Activated CD8-positive, alpha-beta memory T cell treated with anti-CD3 and anti-CD28 coated beads, Interleukin-2, amount 50 U/mL, for 24 hours (primary cell): ENCODE data around the gene GABARAPL1.

ENCODE experiments used
- DNase-seq: peaks from one replicate; pipeline ENCODE4 v3.0.0-alpha.2; 2020; ENCODE audit errors: extremely low read depth

Gene GABARAPL1

GRCh38 chr12:10234562-10234961 is 21.9 kb downstream of the GABARAPL1 start:
- DNase-seq, result no peak

GRCh38 chr12:10235761-10236631 is 23.3 kb downstream of the GABARAPL1 start:
- DNase-seq, result no peak

- DNase-seq, result no peak
Observed at GRCh38 chr12:10236720-10237119, 24.0 kb downstream of the GABARAPL1 start.

- DNase-seq, result no peak
Observed at GRCh38 chr12:10238526-10238925, 25.8 kb downstream of the GABARAPL1 start.

GRCh38 chr12:10241290-10241689 is 28.6 kb downstream of the GABARAPL1 start:
- no peak for DNase-seq

GRCh38 chr12:10241727-10242126 is 29.1 kb downstream of the GABARAPL1 start:
- no peak for DNase-seq

- DNase-seq, result no peak
Observed at GRCh38 chr12:10242539-10242938, 29.9 kb downstream of the GABARAPL1 start.

- no peak for DNase-seq
Observed at GRCh38 chr12:10243818-10244520, 31.3 kb downstream of the GABARAPL1 start.

- no peak for DNase-seq
Observed at GRCh38 chr12:10247436-10248058, 34.9 kb downstream of the GABARAPL1 start.

GRCh38 chr12:10249690-10250455 is 37.2 kb downstream of the GABARAPL1 start:
- no peak for DNase-seq

GRCh38 chr12:10251669-10252068 is 39.0 kb downstream of the GABARAPL1 start:
- DNase-seq, result no peak

- DNase-seq, result no peak
Observed at GRCh38 chr12:10252201-10252600, 39.5 kb downstream of the GABARAPL1 start.

GRCh38 chr12:10256064-10256463 is 43.4 kb downstream of the GABARAPL1 start:
- no peak for DNase-seq

- no peak for DNase-seq
Observed at GRCh38 chr12:10260927-10261326, 48.2 kb downstream of the GABARAPL1 start.

GRCh38 chr12:10268037-10268436 is 55.4 kb downstream of the GABARAPL1 start:
- DNase-seq, result no peak

- no peak for DNase-seq
Observed at GRCh38 chr12:10272467-10272866, 59.8 kb downstream of the GABARAPL1 start.
